HepG2 (cell line): Measurements from ENCODE around the gene BCL2. TPM values are rescaled to one million over a fixed set of nuclear protein-coding genes. Genes with fewer than 3 reads are reported as not detected.

Experiments used
- ATAC-seq: fragments of 200-7000 bp; cut with Tn5 transposase; 3 replicates; pipeline ENCODE4 v1.9.1; 2020; ENCODE audit warnings: mild to moderate bottlenecking, moderate library complexity
- BruUV-seq: library from RNA; stranded (reverse); fragments of 400-500 nt; replicated peaks from 2 replicates; lab custom pipeline; 2021; lab: Mats Ljungman, UMichigan
- CTCF ChIA-PET: fragments of 300-600 bp; formaldehyde crosslinking; extraction: SDS; loops from one replicate; lab custom pipeline; 2021; ENCODE audit warnings: low total read pairs, inconsistent platforms, low intra/inter-chr PET ratio; lab: Yijun Ruan, JAX
- POLR2A ChIA-PET: fragments of 350-600 bp; sonication (Branson Sonifier 250); formaldehyde crosslinking; loops from one replicate; lab custom pipeline; 2020; ENCODE audit warnings: antibody characterized with exemption, inconsistent platforms; lab: Yijun Ruan, JAX
- DNase-seq: peaks from one replicate; pipeline ENCODE4 v3.0.0-alpha.2; 2015; ENCODE audit warnings: low spot score
- FAIRE-seq: peaks from 3 replicates; lab custom pipeline; 2011; peaks lifted over from hg19 to GRCh38; lab: Jason Lieb, UNC
- H2AFZ ChIP-seq: one replicate; pipeline ENCODE4 v1.6.1; 2011; ENCODE audit warnings: low read length, inconsistent platforms
- H3K27ac ChIP-seq: fragments of 300-600 bp; 3 replicates; pipeline ENCODE4 v1.8.0; 2011; ENCODE audit warnings: mixed run types, mild to moderate bottlenecking, mixed read lengths, low read length, inconsistent platforms; ENCODE audit not compliant: insufficient read depth; ENCODE audit errors: extremely low read length
- H3K27me3 ChIP-seq, 2 experiments: fragments of 200-600 bp in 1 of 2; 2 replicates in 1 of 2; 3 replicates in 1 of 2; pipeline versions ENCODE4 v1.6.0 to v1.8.0; 2011; ENCODE audit warnings: low read length in 2 of 2, mild to moderate bottlenecking in 2 of 2, moderate library complexity in 2 of 2, inconsistent platforms in 1 of 2; ENCODE audit not compliant: insufficient read depth in 2 of 2, control insufficient read depth in 1 of 2
- H3K36me3 ChIP-seq, 2 experiments: fragments of 200-600 bp in 1 of 2; replicated peaks in 1 of 2; 2 replicates in 1 of 2; 3 replicates in 1 of 2; pipeline versions ENCODE4 v1.5.1 to v1.8.0; 2011; ENCODE audit warnings: low read length in 2 of 2, inconsistent platforms in 1 of 2; ENCODE audit not compliant: insufficient read depth in 2 of 2, control insufficient read depth in 1 of 2
- H3K4me1 ChIP-seq: 2 replicates; pipeline ENCODE4 v1.5.1; 2012; ENCODE audit warnings: low read length, inconsistent platforms; ENCODE audit not compliant: insufficient read depth
- H3K4me2 ChIP-seq: 2 replicates; pipeline ENCODE4 v1.6.0; 2011; ENCODE audit warnings: low read depth, low read length, inconsistent platforms
- H3K4me3 ChIP-seq, 3 experiments: fragments of 200-600 bp in 1 of 3; sonication (generic), shearing (Covaris generic) in 1 of 3; replicated peaks in 1 of 3; 2 replicates each; pipeline ENCODE4 v1.5.1; 2011 to 2016; ENCODE audit warnings: low read length in 3 of 3, inconsistent platforms in 2 of 3, low read depth in 2 of 3, mild to moderate bottlenecking in 2 of 3, control low read depth in 1 of 3, mixed read lengths in 1 of 3; ENCODE audit not compliant: insufficient read depth in 1 of 3
- H3K79me2 ChIP-seq: one replicate; pipeline ENCODE4 v1.6.1; 2011; ENCODE audit warnings: low read length, inconsistent platforms; ENCODE audit not compliant: insufficient read depth
- H3K9ac ChIP-seq: 2 replicates; pipeline ENCODE4 v1.6.0; 2011; ENCODE audit warnings: mild to moderate bottlenecking, low read depth, low read length, inconsistent platforms; ENCODE audit not compliant: insufficient read depth
- H3K9me3 ChIP-seq: 2 replicates; pipeline ENCODE4 v1.5.1; 2012; ENCODE audit warnings: mild to moderate bottlenecking, low read length
- H4K20me1 ChIP-seq: 2 replicates; pipeline ENCODE4 v1.6.0; 2011; ENCODE audit warnings: inconsistent platforms, mild to moderate bottlenecking, low read length, moderate library complexity; ENCODE audit not compliant: insufficient read depth
- CTCF ChIP-seq: sonication (generic); formaldehyde crosslinking; IDR thresholded peaks from 2 replicates; pipeline ENCODE4 v1.5.0; 2020; ENCODE audit warnings: mild to moderate bottlenecking, missing genetic modification reagents, moderate library complexity
- HDAC1 ChIP-seq: sonication (generic); formaldehyde crosslinking; IDR thresholded peaks from 2 replicates; pipeline ENCODE4 v1.5.1; 2020; ENCODE audit warnings: mild to moderate bottlenecking, missing genetic modification reagents
- MAZ ChIP-seq, 2 experiments: sonication (generic) in 1 of 2; formaldehyde crosslinking in 1 of 2; IDR thresholded peaks; 2 replicates each; pipeline versions ENCODE4 v1.5.0 to v1.6.1; 2012 to 2020; ENCODE audit warnings: low read depth in 2 of 2, mild to moderate bottlenecking in 2 of 2, borderline replicate concordance in 1 of 2, improper control_type of control experiment in 1 of 2, low read length in 1 of 2, missing genetic modification reagents in 1 of 2, moderate library complexity in 1 of 2
- PBX2 ChIP-seq: IDR thresholded peaks from 2 replicates; pipeline ENCODE4 v1.6.1; 2016; ENCODE audit warnings: control low read depth
- ZNF564 ChIP-seq: sonication (generic); formaldehyde crosslinking; IDR thresholded peaks from 2 replicates; pipeline ENCODE4 v1.8.1; 2023; ENCODE audit warnings: mild to moderate bottlenecking, missing genetic modification reagents
- ZNF687 ChIP-seq: sonication (generic); formaldehyde crosslinking; IDR thresholded peaks from 2 replicates; pipeline ENCODE4 v1.5.1; 2020; ENCODE audit warnings: mild to moderate bottlenecking, missing genetic modification reagents, moderate library complexity
- WGBS: methylation state at CpG from one replicate; pipeline ENCODE4 v1.1.6; 2017; ENCODE audit warnings: low lambda C conversion rate; 5-methylcytosine and 5-hydroxymethylcytosine counted together
- in situ Hi-C: cut with HindIII; loops from 2 replicates; pipeline ENCODE4 v1.10.0; 2017; ENCODE audit warnings: low pct_unique_long_range_greater_than_20kb; ENCODE audit not compliant: extremely low pct_ligation_motif_present
- intact Hi-C: fragments of 100-400 bp; cut with micrococcal nuclease; formaldehyde crosslinking; loops from one replicate; pipeline ENCODE4 v1.10.0; 2022; ENCODE audit not compliant: unreplicated experiment
- polyA plus RNA-seq, 8 experiments: library from polyadenylated mRNA; depleted of rRNA in 3 of 8; stranded (reverse) in 7 of 8; unstranded in 1 of 8; fragments of >200 nt; fragmentation: Illumina TruSeq in 4 of 8; extraction: Trizol in 4 of 8; gene quantifications; 2 replicates each; pipeline versions ENCODE4 v1.2.1 to v1.2.3, GENCODE V29; 2011 to 2016; ENCODE audit warnings: low read depth in 4 of 8, missing spikeins in 1 of 8, mixed read lengths in 1 of 8; ENCODE audit not compliant: insufficient read depth in 1 of 8
- total RNA-seq, 5 experiments: library from RNA; depleted of rRNA; stranded (reverse); fragments of >200 nt; fragmentation: Illumina TruSeq; extraction: Trizol; gene quantifications; 2 replicates each; pipeline ENCODE4 v1.2.3, GENCODE V29; 2016; ENCODE audit warnings: low read depth in 1 of 5
- TF ChIP-seq, protein P1 (sequence below): sonication (generic); formaldehyde crosslinking; IDR thresholded peaks from 2 replicates; pipeline ENCODE4 v1.4.0; 2020; ENCODE audit warnings: missing genetic modification reagents, borderline replicate concordance

BCL2 gene
- total and polyA plus RNA-seq, 2 of the 13 experiments (the other 11 are each of a cell fraction or from before 2014, with no cell fraction given) = 0.07 to 0.53 TPM

DNA sequence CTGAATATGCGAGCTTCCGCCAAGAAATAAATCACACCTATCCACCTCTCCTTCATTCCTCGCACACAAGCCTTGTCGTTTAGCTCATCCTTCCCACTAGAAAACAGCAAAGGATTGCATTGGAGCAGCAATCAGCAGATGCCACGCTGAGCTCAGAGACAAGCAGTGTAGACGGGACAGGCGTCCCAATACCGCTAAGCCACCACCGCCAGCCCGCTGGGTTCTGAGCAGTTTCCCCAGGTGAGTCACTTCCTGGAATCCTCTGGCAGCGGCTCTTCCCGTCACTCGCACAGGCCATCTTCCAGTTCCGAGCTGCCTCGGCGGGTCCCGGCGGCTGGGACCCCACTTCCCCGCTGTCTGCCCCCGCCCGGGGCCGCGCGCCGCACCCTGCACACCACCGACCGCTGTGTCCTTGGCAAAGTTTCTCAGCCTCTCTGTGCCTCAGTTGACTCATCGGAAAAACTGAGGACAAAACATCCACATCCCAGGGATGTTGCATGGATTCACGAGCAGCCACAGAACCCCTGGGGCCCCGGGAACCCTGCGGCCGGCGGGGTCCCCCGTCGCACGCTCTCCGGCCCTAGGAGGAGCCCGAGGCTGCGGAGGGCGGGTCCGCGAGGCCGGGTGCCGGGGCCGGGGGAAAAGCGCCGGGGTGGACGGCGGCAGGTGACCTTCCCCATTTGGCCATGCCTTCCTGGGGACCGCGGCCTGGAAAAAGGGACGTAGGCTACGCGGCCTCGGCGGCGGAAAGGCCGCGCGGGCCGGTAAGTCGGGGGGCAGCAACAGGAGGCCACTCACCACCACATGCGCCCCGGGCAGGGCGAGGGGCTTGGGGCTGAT, 46.9 kb upstream of the BCL2 start (continued):
- peak; percentile 50 for TF ChIP-seq ZNF687 (CRISPR knock-in tag)
- TF ChIP-seq HDAC1 (CRISPR knock-in tag) = peak; percentile 72

DNA sequence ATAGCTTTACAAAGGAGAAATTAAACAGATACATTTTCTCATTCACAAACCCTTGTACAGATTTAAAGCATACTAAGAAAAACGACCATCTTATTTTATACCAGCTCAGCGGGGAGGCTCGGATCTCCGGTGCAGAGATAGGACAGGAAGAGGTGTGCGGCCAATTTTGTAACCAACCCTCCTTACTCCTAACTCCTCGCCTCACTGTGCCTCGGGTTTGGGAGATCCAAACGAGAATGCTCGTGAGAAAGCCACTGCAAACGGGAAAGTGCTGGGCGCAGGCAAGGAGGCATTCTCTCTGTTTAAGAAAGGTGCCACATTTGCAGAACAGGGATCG, 46.3 kb upstream of the BCL2 start:
- in situ Hi-C loops (no loop called here), intact Hi-C loops (loop anchor here (2.0 kb wide), 2 partner anchors 45 kb away; no protein-coding TSS in a partner anchor)
- DNase-seq (no peak), FAIRE-seq (no peak), ATAC-seq (no peak)
- TF ChIP-seq PBX2 (CRISPR knock-in tag) (no peak), CTCF (CRISPR knock-in tag) (0 out of 2 replicates have a peak, but pooled peaks have one; percentile 1), MAZ (IDR thresholded peaks at IDR 0.05; ENCODE audit: borderline replicate concordance, low read depth, low read length) (no peak), MAZ (CRISPR knock-in tag; IDR thresholded peaks at IDR 0.05; ENCODE audit: low read depth) (0 out of 2 replicates have a peak, but pooled peaks have one; percentile 30), ZNF564 (CRISPR knock-in tag) (0 out of 2 replicates have a peak, but pooled peaks have one; percentile 31)
- TF ChIP-seq, protein P1, sequence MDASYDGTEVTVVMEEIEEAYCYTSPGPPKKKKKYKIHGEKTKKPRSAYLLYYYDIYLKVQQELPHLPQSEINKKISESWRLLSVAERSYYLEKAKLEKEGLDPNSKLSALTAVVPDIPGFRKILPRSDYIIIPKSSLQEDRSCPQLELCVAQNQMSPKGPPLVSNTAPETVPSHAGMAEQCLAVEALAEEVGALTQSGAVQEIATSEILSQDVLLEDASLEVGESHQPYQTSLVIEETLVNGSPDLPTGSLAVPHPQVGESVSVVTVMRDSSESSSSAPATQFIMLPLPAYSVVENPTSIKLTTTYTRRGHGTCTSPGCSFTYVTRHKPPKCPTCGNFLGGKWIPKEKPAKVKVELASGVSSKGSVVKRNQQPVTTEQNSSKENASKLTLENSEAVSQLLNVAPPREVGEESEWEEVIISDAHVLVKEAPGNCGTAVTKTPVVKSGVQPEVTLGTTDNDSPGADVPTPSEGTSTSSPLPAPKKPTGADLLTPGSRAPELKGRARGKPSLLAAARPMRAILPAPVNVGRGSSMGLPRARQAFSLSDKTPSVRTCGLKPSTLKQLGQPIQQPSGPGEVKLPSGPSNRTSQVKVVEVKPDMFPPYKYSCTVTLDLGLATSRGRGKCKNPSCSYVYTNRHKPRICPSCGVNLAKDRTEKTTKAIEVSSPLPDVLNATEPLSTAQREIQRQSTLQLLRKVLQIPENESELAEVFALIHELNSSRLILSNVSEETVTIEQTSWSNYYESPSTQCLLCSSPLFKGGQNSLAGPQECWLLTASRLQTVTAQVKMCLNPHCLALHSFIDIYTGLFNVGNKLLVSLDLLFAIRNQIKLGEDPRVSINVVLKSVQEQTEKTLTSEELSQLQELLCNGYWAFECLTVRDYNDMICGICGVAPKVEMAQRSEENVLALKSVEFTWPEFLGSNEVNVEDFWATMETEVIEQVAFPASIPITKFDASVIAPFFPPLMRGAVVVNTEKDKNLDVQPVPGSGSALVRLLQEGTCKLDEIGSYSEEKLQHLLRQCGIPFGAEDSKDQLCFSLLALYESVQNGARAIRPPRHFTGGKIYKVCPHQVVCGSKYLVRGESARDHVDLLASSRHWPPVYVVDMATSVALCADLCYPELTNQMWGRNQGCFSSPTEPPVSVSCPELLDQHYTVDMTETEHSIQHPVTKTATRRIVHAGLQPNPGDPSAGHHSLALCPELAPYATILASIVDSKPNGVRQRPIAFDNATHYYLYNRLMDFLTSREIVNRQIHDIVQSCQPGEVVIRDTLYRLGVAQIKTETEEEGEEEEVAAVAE (CRISPR knock-in tag) = no peak
- Histone ChIP-seq H3K4me2 (peak overlapping the region; percentile 88), H3K4me1 (peaks cover 38% of the 10 kb centered on the region), H3K79me2 (peaks cover 39% of the 10 kb centered on the region), H4K20me1 (peaks cover 12% of the 10 kb centered on the region), H3K27ac (peak overlapping the region; percentile 96), H3K9ac (peak overlapping the region; percentile 89), H3K4me3 (peak overlapping the region; percentile 80 to 96 (median 82)), H3K36me3 (peaks cover 0 to 21% of the 10 kb centered on the region in 2 experiments; a peak in 3 of 5 replicates), H2AFZ (no peak overlapping the region), H3K9me3 (peaks cover 9% of the 10 kb centered on the region; the same call in 1 of the 2 replicates), H3K27me3 (no peaks in the 10 kb centered on the region; a peak in 1 of 5 replicates)
- no TSS peak for BruUV-seq
- ChIA-PET CTCF (no interaction called here), POLR2A (interaction anchor here (0.9 to 1.6 kb wide), 4 partner anchors 9 to 56 kb away, joined by 3 to 8 read pairs (median 4); partner anchors contain the start of gene VPS4B)
- 2% methylated on average over 12 of the region's 12 CpGs for WGBS
